HG02798 (cell line): ENCODE results near the gene SERPINA4.

ENCODE experiments used
- ATAC-seq: cut with Tn5 transposase; IDR thresholded peaks from one replicate; pipeline ENCODE4 v1.9.1; 2021; ENCODE audit warnings: mild to moderate bottlenecking; ENCODE audit not compliant: unreplicated experiment, poor library complexity

The SERPINA4 gene, protein sequence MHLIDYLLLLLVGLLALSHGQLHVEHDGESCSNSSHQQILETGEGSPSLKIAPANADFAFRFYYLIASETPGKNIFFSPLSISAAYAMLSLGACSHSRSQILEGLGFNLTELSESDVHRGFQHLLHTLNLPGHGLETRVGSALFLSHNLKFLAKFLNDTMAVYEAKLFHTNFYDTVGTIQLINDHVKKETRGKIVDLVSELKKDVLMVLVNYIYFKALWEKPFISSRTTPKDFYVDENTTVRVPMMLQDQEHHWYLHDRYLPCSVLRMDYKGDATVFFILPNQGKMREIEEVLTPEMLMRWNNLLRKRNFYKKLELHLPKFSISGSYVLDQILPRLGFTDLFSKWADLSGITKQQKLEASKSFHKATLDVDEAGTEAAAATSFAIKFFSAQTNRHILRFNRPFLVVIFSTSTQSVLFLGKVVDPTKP

GRCh38 chr14:94560751-94561655, at the start of gene SERPINA4:
SERPINA4 (plus strand) TSS chr14:94561442; CDS start chr14:94563483, 2,041 bp downstream.
- no peak for ATAC-seq

DNA sequence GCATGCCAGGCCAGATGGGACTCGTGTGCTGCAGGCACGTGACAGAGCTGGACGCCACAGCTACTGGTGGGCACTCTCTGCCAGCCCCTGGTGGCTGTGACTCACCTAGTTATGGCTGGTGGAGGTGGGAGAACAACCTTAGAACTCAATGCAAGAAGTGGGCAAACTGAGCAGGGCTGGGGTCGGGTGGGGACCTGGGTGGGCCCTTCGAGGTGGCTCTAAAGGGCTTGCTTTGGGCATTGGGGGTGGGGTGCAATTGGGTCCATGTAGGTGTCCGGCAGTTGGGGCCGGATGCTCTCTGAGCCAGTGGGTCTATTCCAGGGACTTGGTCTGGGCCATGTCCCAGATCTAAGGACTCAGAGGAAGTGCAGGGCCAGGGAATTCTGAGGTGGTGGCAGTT, 46.9 kb upstream of the SERPINA4 start:
- ATAC-seq, result no peak

DNA sequence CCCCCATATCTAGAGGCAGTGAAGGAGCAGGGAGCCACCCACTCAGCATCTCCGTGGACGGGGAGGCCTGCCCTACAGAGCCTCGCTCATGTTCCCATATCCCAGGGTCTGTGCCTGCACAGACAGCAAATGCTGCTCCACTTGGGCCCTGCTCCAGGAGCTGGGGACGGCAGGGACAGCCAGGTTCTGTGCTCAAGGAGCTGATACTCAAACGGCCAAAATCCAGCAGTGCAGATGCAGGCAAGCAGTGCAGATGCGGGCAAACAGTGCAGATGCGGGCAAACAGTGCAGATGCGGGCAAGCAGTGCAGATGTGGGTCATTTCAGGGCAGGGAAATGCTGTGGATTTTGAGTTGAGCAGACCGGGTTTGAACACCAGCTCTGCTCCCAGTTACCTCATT, 45.8 kb upstream of the SERPINA4 start:
- no peak for ATAC-seq

GRCh38 chr14:94515856-94516255, 45.4 kb upstream of the SERPINA4 start:
- no peak for ATAC-seq

- ATAC-seq, result no peak
Observed at GRCh38 chr14:94517248-94517640, 44.0 kb upstream of the SERPINA4 start.

- ATAC-seq, result no peak
Observed at GRCh38 chr14:94517641-94518257, 43.5 kb upstream of the SERPINA4 start.

- no peak for ATAC-seq
Observed at GRCh38 chr14:94521375-94522114, 39.7 kb upstream of the SERPINA4 start.

DNA sequence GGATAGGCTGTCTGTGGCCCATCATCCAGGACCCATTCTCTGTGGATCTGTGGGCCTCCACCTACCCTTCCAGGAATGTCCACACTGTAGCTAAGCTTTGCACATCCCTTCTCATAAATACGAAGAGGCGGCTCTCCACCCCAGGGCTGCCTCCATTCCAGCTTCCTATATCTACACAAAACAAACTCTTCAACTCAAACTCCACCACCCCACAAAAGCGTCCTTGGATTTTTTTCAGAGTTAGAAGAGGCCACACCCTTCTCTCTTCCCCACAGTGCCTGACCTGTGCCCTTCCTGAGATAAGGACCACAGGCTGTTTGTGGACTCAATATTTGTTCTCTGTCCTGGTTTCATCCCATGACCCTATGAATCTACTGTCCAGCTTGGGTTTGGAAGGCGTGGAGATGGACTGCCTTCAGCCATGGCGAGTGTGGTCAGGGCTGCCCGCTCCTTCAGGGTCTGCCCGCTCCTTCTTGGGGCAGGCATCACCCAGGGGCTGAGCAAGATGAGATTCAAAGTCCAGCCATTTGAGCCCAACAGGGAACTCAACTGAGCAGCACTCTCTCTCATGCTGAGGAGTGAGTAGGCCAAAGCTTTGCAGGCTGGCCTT, 39.0 kb upstream of the SERPINA4 start:
- ATAC-seq, result no peak

GRCh38 chr14:94523265-94523664, 38.0 kb upstream of the SERPINA4 start:
- ATAC-seq, result no peak

GRCh38 chr14:94524093-94524492, 37.1 kb upstream of the SERPINA4 start:
- ATAC-seq, result no peak

GRCh38 chr14:94531187-94531586, 30.1 kb upstream of the SERPINA4 start:
- no peak for ATAC-seq

DNA sequence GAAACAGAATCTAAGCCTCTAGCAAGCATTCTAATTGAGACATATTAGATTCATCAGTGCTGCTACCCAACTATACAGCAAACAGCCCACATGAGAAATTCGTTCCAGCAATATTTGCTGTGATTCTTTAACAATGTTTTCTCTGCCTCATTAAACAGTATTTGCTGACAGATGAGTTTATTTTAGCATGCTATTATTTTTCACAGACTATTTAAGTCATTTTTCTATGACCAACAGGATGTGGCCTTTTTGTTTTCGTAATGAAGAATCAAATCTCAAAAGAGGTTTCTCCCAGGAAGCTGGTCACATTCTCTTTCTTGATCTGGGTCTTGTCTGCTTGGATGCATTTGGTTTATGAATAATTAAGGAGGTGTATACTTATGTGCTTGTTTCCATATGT, 28.8 kb upstream of the SERPINA4 start:
- no peak for ATAC-seq

DNA sequence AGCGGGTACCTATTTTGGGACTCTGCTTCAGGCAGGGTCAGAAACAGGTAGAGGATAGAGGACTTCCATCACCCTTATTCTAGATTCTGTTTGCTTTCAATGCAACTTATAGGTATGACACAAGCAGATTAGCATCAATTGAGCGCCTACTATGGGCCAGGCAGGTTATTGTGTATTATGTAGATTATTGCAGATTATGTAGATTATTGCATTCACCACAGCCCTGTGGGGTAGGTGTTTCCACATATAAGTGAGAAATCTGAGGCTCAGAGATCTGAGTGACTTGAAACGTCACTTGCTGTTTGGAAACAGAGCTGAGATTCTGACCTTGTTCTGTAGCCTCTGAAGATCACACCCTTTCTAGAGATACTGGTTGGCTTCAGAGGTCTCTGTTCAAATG, 25.7 kb upstream of the SERPINA4 start:
- ATAC-seq, result no peak

- ATAC-seq, result no peak
Observed at GRCh38 chr14:94536836-94537235, 24.4 kb upstream of the SERPINA4 start.

- no peak for ATAC-seq
Observed at GRCh38 chr14:94538070-94538740, 23.0 kb upstream of the SERPINA4 start.

DNA sequence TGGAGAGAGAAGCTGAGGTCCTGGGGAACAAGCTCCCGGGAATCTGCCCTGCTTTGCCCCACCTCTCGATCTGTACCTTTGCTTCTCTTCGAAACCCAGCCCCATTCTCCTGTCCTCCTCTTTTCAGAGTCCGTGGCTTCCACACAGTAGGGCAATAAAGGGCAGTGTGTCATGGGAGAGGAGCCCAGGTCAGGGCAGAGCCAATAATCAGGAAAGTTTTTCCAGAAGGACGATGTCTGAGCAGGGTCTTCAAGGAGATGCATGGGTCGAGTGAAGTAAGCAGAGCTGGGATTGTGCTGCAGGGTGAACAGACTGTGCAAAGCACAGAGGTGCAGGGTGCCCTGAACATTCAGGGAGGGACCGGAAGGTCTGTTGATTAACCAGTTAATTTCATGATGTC, 22.1 kb upstream of the SERPINA4 start:
- ATAC-seq, result no peak

DNA sequence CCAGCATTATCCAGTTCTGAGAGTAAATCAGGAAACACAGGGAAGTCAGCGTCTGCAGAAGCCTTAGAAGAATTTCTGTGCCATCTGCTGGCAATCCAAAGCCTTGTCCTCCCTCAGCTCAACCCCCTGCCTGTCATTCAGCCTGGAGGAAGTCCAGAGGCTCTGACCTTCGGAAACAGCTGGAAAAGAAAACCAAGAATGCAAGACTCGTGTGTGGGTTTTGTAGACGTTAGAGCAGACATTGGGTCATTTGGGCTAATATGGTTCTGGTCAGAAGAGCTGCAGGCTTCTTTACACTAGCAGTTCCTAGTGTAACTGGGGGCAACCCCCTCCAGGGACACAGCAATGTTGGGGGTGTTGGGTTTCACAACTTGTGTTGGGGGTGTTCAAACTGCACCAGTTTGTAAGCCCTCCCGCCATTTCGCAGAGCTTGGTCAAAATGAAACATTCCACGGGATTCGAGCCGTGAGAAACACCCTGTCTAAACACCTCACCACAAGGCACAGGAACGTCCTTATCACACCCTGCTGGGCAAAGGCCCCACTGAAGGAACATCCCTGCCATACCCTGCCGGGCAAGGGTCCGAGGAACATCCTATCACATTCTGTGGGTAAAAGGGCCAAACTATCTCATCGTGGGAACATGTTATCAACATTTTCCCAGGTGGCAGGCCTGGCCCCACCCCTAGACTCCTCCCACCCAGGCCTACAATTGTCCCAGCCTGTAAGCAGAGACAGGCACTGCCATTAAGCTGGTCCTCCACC, 21.0 kb upstream of the SERPINA4 start:
- ATAC-seq, result no peak

- no peak for ATAC-seq
Observed at GRCh38 chr14:94541234-94541975, 19.8 kb upstream of the SERPINA4 start.
